Activated CD4-positive, CD25-positive, alpha-beta regulatory T cell treated with anti-CD3 and anti-CD28 coated beads, Interleukin-2, amount 50 U/mL, for 72 hours (primary cell): ENCODE measurements around the gene DEDD.

Experiments
- DNase-seq: peaks from one replicate; pipeline ENCODE4 v3.0.0; 2021

Gene DEDD, protein sequence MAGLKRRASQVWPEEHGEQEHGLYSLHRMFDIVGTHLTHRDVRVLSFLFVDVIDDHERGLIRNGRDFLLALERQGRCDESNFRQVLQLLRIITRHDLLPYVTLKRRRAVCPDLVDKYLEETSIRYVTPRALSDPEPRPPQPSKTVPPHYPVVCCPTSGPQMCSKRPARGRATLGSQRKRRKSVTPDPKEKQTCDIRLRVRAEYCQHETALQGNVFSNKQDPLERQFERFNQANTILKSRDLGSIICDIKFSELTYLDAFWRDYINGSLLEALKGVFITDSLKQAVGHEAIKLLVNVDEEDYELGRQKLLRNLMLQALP

DNA sequence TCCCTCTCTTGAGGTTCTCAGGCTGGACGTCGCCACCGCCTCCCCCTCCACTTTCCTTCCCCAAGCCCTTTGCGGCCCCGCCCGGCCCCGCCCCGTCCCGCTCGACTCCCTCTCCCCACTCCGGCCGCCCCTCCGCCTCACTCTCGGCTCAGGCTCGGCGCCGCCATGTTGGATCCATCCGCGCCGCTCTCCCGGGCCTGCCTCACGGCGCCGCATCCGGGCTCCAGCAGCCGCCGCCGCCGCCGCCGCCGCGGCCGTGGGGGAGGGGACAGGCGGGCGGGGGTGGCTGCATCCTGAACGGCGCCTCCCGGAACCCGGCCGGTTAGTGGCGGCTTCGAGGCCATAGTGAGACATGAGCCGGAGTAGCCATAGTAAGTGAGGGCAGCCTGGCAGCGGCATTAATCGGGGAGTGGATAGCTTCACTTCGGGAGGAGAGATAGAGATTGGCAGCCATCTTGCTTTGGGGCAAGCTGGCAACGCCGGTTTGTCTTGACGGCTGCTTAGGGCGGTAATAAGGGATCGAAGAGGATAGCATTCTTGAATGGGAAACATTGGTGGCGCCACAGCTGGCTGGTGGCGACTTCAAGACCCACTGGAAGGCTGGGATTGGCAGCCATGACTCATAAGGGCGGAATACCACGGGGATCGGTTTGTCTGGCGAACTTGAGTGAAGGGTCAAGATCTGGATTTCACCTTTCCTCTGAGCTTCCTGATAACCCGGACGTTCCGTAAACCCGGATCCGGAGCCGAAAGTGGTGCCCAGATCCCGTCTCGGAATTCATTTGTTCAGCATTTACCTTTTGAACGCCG lies at the start of gene DEDD:
Gene DEDD, minus strand, starts transcription at position 258 of the 810 bp plus-strand sequence. CDS start 8,205 bp downstream, outside the sequence.
- peak; percentile 87 for DNase-seq

DNA sequence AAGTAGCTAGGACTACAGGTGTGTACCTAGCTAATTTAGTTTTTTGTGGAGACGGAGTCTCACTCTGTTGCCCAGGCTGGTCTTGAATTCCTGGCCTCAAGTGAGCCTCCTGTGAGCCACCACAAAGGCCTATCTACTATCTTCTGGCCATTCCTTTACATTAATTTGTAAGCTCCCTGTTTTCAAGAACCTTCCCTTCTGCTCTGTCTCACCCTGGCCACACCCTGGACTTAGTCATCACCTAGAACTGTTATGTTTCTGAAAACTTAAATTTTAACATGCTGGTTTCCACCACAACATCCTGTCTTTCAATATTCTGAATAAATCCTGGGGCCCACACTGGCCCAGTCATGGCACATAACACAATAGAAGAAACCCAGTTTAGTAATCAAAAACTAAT lies 49.7 kb upstream of the DEDD start:
- DNase-seq, result peak; percentile 53

DNA sequence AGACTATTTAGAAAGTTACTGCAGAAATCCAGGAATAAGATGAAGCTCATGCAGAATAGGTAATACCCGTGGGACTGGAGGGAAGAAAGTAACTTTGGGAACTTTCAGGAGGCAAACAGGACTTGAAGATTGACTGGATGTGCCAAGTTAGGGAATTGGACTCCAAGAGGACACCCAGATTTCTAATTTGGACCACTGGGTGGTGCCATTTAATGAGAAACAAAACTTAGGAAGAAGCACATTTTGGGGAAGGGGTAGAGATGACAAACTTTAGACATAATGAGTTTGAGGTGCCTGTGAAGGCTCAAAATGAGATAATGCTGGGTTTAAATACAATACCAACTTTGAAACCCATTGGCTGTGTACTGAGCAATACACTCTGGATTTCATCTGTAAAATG lies 48.2 kb upstream of the DEDD start:
- DNase-seq, result no peak

DNA sequence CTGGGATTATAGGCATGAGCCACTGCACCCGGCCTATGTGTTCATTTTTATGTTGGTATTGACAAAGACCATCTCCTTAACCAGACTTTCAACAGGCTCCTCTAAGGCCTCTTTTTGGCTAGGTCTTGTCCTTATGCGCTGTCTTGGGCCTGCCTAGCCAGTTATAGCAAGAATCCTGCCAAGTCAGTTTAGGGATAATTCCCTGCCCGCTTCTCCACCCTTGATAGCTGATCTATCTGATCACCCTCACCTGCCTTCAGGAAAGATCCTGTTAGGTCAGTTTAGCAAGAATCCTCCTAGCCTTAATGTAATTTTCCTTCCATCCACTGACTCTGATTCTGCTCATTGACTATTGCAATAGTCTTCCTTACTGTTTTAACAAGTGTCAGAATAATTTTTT lies 47.2 kb upstream of the DEDD start:
- no peak for DNase-seq

DNA sequence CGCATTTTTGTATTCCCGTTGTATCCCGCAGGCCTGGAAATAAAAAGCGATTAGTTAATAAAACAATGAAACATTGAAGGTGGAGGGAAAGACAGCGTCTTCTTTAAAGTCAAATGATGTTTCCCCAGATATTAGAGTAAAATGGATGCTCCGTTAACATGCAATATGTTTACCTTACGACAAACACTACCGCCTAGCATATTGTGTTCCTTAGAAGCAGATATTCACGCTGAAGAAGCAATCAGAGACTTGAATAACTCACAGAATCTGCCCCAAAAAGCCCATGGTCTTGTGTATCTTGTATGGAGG lies 45.4 kb upstream of the DEDD start:
- no peak for DNase-seq

DNA sequence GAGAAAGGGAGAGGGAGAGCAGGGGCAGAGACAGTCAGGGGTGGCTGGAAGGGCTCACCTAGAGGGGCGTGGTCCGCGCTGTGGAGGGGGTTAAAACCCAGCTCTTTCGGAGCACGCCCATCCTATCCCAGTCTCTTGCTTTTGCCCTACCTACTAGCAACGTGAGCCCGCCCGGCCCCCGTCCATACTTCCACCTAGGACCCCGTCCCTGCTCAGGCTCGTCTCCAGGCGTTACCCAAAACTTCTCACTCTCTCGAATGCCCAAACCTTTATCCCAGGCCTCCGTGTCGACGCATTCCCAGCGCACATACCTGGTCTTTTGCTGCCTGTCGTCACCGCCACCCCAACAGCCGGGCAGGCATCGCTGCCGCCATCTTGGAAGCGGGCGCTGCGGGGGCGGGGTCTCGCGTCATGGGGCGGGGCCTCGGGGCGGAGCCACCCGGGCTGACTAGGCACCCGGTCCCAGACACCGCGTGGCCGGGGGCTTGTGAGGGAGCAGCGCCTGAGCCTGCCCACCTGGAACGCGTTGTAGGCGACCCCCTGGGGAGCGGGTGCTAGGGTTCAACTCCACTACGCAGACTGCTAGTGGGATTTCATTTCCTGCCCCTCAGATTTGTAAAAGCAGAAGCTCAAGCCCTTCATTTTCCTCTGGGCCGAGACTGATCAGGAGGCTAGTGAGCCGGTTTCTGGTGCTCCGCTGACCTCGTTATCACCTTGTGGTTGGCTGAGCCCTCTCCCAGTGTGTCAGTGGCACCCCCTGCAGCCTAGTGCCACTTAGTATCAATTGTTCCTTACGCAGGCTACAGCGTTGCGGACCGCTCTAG lies 44.9 kb upstream of the DEDD start, which contains the start of gene B4GALT3:
Gene B4GALT3, minus strand, starts transcription at position 396 of the 824 bp plus-strand sequence. CDS start 1,447 bp downstream, outside the sequence.
- DNase-seq, result peak; percentile 99

DNA sequence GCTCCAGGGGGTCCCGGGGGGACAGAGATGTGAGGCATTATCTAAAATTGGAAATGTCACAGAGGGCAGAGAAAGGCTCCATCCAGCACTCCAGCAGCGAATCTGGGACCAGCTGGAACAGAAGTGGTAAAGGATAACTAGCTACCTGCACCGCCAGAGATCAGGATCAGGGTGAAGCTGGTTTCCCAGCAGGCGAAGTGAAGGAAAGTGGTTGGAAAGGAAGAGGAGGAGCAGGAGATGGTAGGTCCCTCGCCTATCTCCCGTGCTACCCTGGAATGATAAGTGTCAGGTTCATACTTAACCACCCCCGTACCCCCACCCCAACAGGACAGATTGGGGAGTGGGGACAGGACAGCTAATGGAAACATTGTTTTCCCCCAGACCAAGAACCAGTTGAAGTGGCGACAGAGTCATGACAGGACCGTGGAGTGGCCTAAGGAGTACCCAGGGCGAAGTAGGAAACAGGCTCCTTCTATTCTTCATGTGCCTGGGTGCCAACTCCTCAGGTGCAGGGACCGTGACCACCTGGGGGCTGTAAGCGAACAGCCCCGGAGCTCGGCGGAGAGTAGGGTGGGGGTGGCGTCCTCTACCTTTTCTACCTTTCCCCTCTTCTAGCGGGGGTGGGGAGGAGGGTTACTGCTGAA lies 44.1 kb upstream of the DEDD start:
- DNase-seq, result no peak

DNA sequence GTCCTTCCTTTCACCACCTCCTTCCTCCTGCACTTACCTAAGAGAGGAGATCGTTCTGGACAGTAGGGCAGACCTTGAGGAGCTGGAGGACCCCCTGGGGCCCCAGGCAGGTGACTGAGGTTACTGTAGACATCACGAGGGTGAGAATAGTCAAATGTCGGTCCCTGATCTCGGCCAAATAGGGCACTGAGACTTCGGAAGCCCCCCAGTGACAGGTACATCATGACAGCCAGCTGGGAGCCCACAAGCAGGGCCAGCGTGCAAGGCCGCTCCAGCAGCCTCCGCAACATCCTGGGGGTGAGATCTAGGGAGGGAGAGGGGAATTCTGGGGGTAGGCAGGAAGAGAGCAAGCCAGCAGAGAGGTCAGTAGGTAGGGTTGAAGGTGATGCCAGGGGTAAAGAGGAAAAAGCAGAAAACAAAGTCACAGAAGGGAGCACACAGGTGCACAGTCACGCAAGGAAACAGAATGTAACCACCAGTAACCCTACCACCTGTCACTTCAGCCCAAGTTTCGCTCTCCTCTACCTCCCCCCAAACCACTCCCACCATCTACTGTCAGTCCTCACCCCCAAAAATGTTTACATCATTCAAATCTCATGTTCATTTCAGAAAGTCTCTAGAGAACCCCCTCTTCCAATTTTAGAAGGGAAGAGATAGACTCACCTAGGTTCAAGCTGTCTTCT lies 43.4 kb upstream of the DEDD start:
- DNase-seq, result no peak

DNA sequence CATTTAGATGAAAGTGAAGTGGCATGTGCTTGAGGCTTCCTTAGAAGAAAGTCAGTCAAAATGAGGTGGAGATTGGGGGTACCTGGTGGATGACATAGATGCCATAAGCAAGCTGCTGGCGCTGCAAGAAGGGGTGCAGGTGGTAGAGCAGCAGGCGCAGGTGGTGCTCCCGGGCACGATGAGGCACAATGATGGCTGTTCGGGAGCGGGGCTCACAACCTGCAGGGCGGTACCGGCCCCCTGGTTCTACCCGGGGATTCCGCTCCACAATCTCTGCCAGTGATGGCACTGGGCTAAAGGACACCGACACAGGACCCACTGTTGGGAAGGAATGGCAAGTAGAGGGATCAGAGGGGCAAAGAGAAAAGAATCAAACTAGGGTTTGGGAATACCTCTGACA lies 42.4 kb upstream of the DEDD start:
- no peak for DNase-seq

DNA sequence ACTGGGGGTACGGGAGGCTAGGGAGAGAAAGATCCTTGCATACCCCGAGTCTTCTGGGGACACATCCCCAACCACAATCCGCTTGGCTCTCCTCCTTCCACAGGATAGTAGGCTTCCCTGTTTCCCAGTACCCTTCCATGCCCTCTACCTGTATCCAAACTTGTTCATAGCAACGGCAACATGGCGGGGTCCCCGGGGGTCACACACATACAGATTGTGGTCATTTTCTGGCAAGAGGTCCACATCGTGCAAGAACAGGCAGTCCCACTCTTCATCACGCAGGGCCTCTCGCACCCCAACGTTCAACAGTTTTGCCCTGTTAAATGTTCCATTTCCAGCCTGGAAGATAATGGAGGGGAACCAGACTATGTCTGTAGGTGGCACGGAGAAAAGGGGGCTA lies 41.2 kb upstream of the DEDD start:
- no peak for DNase-seq

DNA sequence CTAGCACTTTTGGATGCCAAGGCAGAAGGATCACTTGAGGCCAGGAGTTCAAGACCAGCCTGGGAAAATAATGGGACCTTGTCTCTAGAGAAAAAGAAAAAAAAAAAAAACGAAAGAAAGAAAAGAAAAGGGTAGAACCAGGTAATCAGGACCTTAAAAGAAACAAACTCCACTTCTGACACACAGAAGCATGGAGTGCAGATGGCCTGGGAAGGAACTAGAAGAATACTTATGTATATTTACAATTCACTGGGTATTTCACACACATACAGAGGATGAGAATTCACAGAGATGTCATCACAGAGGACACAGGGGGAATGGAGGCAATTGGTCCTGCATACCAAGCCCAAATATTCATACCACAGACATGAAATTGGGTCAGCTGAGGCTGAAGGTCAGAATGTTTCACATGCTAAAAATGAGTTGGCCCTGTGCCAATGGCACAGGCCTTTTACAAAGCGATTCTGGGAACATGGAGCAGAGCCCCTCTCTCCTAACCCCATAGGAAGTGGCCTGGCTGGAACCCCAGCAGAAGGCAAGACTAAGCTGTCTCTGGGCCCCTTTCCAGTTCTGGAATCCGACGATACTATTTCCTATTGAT lies 40.4 kb upstream of the DEDD start:
- DNase-seq, result no peak

DNA sequence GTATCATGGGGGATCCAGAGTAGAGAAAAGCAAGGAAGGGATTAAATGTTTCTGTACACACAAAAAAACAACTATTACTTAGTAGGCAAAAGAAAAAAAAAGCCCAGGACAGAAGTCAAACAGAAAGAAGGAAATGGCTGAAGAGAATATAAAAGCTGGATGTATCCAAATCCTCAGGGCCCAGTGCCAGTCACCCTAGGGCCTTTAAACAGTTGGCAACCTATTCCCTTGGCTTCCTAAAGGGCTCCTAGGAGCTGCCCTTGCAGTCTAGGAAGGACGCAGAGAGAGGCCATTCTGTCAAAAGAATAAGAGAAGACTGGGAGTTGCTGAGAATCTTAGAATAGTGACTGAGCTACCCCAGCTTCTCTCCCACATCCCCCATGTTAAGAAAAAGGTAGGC lies 39.9 kb upstream of the DEDD start:
- no peak for DNase-seq

DNA sequence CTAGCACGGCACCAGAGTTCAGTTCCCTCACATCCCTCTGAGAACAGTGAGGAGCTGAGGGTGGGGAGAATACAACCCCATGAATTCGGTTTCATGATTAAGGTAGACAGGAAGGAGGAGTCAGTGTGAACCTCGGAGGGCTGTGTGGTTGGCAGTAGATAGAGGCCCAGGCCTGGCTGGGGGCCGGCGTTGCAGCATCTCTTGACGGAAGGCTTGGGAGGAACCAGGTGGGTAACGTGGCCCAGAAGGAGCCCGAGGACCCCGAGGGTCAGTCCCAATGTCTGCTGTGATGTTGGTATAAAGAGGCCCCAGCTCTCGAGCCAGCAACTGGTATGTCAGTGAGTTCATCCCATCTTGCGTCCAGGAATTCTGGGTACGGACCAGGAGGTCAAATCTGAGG lies 39.2 kb upstream of the DEDD start:
- DNase-seq, result no peak

DNA sequence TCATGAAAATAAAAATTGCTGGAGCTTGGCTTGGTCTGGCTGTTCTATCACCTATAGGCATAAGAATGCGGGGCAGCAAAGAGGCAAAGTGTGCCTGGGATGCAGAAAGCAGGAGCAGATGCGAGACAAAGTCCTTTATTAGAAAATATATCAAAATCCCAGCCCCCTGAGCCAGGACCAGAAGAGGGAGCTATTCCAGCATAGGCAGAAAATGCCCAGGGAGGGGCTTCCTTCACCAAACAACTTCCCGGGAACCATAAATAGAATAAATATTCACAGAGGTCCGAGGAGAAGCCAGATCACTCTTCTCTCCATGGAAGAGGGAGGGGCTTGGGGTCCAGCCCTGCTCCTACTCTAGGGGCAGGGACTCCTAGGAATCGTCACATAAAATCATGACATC lies 38.7 kb upstream of the DEDD start:
- no peak for DNase-seq

DNA sequence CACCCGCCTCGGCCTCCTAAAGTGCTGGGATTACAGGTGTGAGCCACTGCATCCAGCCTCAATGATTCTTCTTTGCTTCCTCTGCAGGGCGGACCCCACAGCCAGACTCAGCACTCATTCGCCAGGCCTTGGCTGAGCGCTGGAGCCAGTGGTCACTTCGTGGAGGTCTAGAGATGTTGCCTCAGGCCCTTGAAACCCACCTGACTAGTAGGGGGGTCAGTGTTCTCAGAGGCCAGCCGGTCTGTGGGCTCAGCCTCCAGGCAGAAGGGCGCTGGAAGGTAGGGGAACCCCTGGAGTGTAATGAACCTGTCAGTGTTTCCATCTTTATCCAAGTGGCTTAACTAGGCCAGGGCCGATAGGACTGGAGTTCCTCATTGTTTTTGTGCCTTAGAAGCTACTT lies 36.4 kb upstream of the DEDD start:
- no peak for DNase-seq

DNA sequence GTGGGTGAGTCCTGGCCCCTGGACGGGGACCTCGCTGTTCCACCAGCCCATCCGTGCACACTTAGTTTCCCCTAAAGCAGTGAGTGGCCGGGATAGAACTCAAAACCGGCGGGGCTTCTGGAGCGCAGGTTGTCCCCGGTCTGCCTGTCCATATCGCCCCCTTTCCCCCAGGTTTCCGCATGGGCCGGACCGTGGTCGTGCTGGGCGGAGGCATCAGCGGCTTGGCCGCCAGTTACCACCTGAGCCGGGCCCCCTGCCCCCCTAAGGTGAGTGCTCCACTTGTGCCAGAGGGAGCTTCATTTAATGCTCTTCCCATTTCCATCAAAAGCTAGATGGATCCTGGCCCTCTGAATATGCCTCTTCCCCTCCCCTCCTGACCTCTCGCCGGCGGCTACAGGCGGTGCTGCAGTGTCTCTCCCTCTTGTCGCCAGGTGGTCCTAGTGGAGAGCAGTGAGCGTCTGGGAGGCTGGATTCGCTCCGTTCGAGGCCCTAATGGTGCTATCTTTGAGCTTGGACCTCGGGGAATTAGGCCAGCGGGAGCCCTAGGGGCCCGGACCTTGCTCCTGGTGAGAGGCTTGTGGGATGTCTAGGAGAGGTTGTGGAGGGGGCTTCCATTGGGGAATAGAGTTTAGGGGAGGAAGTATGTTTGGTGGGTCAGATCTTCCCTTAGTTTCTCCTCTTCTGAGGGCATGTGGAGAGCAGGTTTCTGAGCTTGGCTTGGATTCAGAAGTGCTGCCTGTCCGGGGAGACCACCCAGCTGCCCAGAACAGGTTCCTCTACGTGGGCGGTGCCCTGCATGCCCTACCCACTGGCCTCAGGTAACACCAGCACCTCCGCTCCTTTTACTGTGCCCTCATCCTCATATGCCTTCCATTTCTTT lies 34.4 kb upstream of the DEDD start:
- DNase-seq, result no peak

DNA sequence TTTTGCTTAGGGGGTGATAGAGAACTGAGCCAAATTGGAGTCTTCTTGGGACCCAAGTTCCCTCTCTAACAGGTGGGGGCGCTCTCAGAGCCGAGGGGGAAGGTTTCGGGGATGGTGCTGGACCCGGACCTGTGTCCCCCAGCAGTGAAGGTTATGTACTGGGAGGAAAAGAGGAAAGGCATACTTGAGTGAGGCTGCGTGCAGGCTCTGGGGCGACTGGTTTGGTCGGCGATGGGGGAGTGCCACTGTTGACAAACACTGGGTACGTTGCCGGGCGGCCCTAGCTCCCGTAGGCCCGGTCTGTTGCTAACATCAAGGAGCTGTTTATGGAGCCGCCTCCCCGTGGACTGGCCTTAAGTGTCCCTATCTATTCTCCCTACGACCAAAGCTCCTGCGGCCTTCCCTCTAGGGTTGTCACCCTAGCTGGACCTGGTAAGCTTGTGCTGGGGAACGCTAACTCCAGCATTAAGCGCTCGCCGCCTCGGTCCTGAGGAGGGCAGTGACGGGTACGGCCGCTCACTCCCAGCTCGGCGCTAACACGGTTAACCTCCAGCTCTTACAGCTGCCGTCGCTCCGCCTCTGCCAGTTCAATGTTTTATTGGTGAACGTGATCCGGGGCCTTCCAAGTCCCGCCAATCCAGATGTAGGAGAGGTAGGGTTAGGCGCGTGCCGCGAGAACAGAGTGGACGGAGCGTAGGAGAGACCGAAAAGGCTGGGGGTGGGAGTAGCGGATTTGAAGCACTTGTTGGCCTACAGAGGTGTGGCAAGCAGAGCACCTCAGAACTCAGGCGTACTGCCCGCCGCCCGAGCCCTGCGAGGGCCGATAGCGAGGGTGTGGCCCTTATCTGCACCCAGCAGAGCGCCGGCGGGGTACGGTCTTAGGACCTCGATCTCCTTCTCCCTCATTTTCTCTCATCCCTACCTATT lies 33.5 kb upstream of the DEDD start, which contains the start of gene PPOX:
Gene PPOX, plus strand, starts transcription at position 685 of the 927 bp plus-strand sequence. CDS start 422 bp downstream, outside the sequence.
- DNase-seq, result peak; percentile 87

DNA sequence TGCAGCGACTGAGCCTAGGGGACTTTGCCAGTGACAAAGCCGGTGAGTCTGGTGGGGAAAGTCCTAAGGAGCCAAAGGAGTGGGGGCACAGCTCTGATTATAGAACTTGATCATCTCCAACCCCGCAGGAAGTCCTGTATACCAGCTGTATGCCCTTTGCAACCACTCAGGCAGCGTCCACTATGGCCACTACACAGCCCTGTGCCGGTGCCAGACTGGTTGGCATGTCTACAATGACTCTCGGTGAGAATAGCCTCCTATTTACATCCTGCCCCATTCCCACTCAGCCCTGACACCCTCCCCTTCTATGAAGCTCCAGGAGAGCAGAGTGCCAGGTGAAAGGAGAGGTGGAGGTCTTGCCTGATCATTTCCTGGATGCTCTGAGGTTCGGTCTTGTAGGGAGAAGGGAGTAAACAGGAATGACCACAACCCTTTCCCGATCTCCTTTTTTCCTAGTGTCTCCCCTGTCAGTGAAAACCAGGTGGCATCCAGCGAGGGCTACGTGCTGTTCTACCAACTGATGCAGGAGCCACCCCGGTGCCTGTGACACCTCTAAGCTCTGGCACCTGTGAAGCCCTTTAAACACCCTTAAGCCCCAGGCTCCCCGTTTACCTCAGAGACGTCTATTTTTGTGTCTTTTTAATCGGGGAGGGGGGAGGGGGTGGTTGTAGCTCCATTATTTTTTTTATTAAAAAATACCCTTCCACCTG lies 32.6 kb upstream of the DEDD start:
- DNase-seq, result no peak

DNA sequence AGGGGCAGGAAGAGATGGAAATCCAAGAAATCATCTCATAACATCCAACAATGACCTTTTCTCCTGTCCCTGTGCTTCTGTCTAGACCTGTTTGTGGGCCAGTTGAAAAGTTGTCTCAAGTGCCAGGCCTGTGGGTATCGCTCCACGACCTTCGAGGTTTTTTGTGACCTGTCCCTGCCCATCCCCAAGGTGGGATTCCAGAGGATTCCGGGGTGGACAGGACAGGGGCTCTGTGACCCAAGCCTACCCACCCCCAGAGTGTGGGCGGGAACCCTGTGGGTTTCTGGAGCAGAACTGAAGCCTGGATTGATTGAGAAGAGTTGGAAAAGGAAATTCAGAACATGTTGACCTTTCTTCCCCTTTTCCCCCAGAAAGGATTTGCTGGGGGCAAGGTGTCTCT lies 31.3 kb upstream of the DEDD start:
- DNase-seq, result no peak
